HEK293 (cell line): ENCODE results near the gene TRIM34.

Experiments used
- ATF2 ChIP-seq: fragments of 450-650 bp; formaldehyde crosslinking; IDR thresholded peaks from 2 replicates; pipeline ENCODE4 v1.5.1; 2016; ENCODE audit warnings: missing biosample characterization, missing genetic modification characterization, low read depth
- CTCF ChIP-seq: fragments of 450-650 bp; formaldehyde crosslinking; IDR thresholded peaks from 2 replicates; pipeline ENCODE4 v1.5.1; 2016; ENCODE audit warnings: missing biosample characterization, missing genetic modification characterization
- EGR2 ChIP-seq: fragments of 450-650 bp; formaldehyde crosslinking; IDR thresholded peaks from 2 replicates; pipeline ENCODE4 v1.5.1; 2016; ENCODE audit warnings: low read depth, missing biosample characterization, missing genetic modification characterization
- PRDM10 ChIP-seq: fragments of 450-650 bp; formaldehyde crosslinking; IDR thresholded peaks from 2 replicates; pipeline ENCODE4 v1.5.1; 2016; ENCODE audit warnings: missing biosample characterization, missing genetic modification characterization
- REST ChIP-seq: fragments of 450-650 bp; formaldehyde crosslinking; IDR thresholded peaks from 2 replicates; pipeline ENCODE4 v1.5.1; 2016; ENCODE audit warnings: missing biosample characterization, missing genetic modification characterization
- TCF7L2 ChIP-seq: IDR thresholded peaks from 2 replicates; pipeline ENCODE4 v1.6.1; 2011; ENCODE audit warnings: low read depth, mild to moderate bottlenecking, inconsistent platforms, low read length, moderate library complexity, borderline replicate concordance
- ZBTB26 ChIP-seq: fragments of 450-650 bp; formaldehyde crosslinking; optimal IDR thresholded peaks from 2 replicates; pipeline ENCODE3; 2016; ENCODE audit warnings: missing biosample characterization, mild to moderate bottlenecking, missing genetic modification characterization
- ZBTB7A ChIP-seq: fragments of 450-650 bp; formaldehyde crosslinking; IDR thresholded peaks from 2 replicates; pipeline ENCODE4 v1.5.1; 2016; ENCODE audit warnings: low read depth, missing biosample characterization, missing genetic modification characterization
- ZNF121 ChIP-seq: fragments of 450-650 bp; formaldehyde crosslinking; IDR thresholded peaks from 2 replicates; pipeline ENCODE4 v1.5.1; 2016; ENCODE audit warnings: missing biosample characterization, missing genetic modification characterization
- ZNF18 ChIP-seq: fragments of 450-650 bp; formaldehyde crosslinking; IDR thresholded peaks from 2 replicates; pipeline ENCODE4 v1.5.1; 2016; ENCODE audit warnings: missing biosample characterization, missing genetic modification characterization
- ZNF302 ChIP-seq: fragments of 450-650 bp; formaldehyde crosslinking; IDR thresholded peaks from 2 replicates; pipeline ENCODE4 v1.5.1; 2016; ENCODE audit warnings: missing biosample characterization, missing genetic modification characterization, low read depth
- ZNF549 ChIP-seq: fragments of 450-650 bp; IDR thresholded peaks from 2 replicates; pipeline ENCODE4 v1.5.1; 2018; ENCODE audit warnings: missing biosample characterization, missing genetic modification characterization, mild to moderate bottlenecking, inconsistent platforms, moderate library complexity

GRCh38 chr11:5643585-5643984 is 18.8 kb downstream of the TRIM34 start:
- TF ChIP-seq CTCF (tag by site-specific recombination) (no peak), ZNF302 (no peak), ZBTB26 (tag by site-specific recombination) (no peak), ATF2 (tag by site-specific recombination) (no peak), REST (tag by site-specific recombination) (no peak), ZNF121 (tag by site-specific recombination) (no peak), ZBTB7A (tag by site-specific recombination) (no peak), EGR2 (tag by site-specific recombination) (no peak), TCF7L2 (no peak), ZNF18 (tag by site-specific recombination) (no peak), PRDM10 (no peak), ZNF549 (no peak)
